ENCODE data around the gene NR2E3.

The NR2E3 gene

DNA sequence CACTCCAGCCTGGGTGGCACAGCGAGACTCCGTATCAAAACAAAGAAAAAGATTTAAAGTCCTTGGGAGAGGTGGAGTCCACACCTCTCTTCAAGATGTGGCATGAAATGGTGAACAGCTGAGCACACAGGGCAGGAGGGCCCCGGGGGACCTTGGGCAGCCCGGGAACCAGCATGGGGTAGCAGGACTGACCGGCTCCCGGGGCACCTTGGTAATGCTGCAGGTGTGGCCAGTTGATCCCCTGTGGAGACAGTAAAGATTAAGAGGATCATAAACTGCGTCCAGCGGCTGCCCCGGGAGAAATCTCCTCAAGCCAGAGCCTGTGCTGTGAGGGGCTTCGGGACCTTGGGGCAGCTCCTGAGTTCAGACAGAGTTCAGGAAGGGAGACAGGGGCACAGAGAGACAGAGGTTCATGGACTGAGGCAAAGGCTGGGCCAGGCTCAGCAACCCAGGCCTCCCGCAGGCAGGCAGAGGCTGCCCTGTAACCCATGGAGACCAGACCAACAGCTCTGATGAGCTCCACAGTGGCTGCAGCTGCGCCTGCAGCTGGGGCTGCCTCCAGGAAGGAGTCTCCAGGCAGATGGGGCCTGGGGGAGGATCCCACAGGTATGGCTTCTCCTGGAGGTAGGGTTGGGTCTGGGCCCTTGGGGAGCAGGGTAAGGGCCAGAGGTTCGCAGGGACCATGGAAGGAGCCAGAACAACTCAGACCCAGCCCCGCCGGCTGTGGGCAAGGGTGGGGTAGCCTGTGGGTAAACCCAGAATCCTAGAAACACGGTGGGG lies at the start of gene NR2E3:
TSS of gene NR2E3 (plus strand) at position 299 of the 780 bp plus-strand sequence. CDS start at position 489, 190 bp downstream.
- no peak for DNase-seq

DNA sequence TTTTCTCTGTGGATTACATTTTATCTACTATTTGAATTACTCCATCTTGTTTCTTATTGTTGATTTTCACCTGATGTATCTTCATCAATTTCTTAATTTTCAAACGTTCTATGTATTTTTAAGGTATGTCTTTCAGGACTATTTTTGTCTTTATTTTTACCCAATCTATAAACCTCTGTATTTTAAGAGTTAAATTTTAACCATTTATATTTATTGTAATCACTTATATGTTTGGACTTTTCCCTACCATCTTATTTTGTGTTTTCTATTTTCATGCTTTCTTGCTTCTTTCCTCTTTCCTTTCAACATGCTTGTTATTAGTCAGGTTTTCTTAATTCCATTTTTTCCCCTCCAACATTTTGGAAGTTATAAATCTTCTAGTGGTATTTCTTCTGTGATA lies 49.5 kb upstream of the NR2E3 start:
- DNase-seq: no peak

GRCh38 chr15:71761649-71762048 lies 48.7 kb upstream of the NR2E3 start:
- DNase-seq: no peak

DNA sequence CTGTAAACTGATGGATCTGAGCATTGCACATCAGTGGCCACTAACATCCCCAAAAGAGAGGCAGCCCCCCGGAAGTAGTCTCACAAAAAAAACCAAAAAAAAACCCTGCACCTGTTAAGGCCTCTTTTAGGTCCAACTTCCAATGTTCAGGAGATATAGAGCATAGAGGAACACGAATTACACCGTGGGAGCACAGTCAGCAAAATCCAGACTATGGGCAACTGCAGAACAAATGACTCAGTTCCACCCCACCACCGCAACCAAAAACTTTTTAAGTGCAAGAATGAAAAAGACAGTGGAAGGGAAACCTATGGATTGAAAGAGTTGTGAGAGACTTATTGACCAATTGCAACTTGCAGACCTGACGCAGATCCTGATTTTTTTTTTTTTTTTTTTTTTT lies 42.2 kb upstream of the NR2E3 start:
- no peak for DNase-seq

DNA sequence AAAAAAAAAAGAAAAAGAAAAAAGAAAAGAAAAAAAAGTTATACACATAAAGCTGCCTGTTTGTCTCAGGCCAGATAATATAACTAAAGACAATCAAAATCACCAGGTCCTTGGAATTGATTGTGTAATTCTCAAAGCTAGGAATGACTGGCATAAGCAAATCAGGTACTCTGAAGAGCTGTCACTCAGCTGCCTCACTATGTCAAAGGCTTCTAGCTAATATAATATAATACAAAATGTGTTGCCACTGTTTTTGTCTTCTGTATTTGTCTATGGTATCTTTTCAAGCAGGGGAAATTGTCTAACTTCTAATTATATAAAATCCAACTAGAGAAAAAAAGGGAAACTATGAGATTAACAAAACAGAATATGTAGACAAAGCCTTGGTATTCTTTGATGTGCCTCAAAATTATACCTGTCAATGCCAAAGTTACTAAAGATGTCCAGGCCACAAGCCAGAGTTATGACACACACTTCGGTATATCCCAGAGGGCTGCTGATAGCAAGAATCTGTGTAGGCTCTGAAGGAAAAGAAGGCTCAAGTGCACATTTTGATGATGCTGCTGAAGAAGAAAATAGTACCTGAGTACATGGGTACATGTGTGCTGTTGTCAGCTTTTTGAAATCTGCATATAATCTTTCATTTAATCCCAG lies 37.0 kb upstream of the NR2E3 start:
- no peak for DNase-seq

DNA sequence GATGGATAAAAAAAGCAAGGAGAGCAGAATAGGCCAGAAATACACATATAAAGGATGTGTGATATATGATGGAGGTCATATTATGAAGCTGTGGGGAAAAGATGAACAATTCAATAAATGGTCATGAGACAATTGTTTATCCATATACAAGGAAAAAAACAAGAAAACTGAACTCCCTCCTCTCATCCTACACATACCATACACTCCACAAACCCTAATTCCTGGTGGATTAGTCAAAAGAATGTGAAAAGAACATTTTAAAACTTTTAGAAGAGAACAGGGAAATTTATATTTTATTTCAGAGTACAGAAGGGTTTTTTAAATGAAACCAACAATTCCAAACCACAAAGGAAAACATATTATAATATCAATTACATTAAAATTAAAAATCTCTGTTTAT lies 34.5 kb upstream of the NR2E3 start:
- no peak for DNase-seq

DNA sequence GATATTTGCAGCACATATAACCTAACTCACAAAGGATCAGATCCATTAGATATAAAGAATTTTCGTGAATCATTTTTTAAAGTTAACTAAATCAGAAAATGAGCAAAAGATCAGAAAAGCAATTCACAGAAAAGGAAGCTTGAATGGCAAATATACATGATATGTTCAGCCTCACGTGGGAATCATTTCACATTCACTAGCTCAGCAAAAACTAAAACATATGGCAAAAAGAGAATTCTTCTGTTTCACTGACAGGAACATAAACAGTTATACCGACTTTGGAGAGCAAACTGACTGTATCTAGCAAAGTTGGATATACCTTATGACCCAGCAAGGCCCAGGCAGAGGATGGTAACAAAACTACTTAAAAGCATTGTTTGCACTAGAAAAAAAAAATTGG lies 34.0 kb upstream of the NR2E3 start:
- no peak for DNase-seq

DNA sequence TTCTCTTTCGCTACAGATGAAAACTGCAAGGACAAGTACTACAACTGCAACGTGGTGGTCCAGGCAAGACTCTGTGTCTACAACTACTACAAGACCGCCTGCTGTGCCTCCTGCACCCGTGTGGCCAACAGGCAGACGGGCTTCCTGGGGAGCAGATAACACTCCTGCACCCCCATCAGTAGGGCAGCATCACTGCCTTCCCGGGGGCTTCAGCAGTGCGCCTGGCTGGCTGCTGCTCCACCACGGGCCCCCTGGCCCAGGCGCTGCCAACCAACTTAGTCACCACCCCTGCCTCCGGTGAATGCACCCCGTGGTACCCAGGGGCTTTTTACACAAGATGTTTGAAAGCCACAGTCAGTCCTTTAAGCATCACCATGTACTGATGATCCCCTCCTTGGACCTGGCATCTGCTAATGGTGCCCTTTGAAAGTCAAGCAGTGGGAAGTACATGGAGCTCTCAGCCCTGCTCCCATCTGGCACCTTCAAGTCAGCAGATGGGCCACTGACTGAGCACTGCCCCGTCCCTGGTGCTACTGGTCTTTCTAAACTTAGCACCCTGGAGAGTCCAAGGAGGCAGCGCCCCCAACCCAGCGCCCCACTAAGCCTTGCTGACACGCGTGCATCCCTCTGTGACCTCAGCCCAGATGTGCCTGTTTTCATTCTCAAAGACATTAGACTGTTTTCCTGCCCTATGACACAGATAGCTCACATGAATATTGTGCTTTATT lies 33.0 kb upstream of the NR2E3 start:
- DNase-seq: no peak

DNA sequence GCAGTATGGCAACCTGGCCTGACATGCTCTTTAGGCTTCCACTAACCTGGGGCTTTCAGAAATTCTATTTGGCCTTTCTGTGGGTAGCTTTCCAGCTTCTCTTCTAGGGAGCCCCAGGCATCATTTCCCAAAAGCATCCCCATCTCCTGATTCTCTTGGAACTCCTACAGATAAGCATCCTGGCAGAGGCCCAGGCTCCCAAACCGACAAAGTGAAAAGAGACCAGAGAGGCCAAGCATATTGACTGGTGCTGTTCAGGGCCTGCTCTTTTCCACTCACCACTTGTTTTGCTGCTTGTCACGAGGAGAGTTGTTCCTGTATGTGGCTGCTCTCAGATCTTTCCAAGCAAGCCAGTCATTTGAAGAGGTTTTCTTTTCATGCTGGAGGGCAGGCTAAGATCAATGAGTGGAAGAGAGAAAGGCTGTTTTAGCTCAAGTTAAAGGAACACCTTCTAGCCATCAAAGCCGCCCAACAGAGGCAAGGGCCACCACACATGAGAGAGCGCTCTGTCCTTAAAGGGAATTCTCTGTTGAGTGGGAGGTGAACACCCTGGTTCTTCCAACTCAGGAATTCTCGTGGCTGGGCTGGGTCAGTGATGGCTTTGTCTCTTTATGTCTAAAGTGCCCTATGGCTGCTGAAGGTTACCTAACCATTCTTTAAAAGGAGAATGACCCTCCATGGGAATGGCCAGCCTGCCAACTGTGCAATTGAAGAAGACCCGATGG lies 31.1 kb upstream of the NR2E3 start:
- DNase-seq: no peak

DNA sequence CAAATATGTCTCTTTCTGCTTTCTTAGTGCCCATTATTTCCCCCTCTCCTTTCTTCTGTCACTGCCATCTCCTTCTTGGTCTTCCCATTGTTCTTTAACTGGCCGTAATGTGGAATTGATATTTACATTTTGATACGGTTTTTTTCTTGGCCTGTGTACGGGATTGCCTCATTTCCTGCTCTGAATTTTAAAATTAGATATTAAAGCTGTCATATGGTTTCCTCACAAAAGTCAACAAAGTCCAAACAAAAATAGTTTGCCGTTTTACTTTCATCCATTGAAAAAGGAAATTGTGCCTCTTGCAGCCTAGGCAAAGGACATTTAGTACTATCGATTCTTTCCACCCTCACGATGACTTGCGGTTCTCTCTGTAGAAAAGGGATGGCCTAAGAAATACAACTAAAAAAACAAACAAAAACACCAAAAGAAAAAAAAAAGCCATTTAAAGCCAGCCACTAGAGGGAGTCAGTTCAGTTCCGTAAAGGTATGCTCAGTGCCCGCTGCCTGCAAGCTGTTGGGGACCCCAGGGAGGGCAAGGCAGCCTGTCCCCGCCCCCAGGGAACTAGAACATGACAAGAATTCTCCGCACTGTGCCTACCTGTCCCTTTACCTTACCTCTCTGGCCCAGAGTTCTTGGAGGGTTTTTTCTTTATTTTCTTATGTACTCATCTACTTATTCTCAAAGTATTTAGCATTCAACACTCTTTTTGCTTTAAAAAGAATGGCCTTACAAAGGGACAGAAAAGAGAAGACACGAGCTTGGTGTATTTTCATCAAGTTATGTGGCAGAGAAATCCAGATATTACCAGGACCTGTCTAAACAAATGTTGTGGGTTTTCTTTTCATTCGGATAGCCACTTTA lies 30.0 kb upstream of the NR2E3 start:
- no peak for DNase-seq

- DNase-seq: no peak
These were observed 29.0 kb upstream of the NR2E3 start for GRCh38 chr15:71781179-71781964.

- no peak for DNase-seq
These were observed 28.4 kb upstream of the NR2E3 start for GRCh38 chr15:71781965-71782265.

DNA sequence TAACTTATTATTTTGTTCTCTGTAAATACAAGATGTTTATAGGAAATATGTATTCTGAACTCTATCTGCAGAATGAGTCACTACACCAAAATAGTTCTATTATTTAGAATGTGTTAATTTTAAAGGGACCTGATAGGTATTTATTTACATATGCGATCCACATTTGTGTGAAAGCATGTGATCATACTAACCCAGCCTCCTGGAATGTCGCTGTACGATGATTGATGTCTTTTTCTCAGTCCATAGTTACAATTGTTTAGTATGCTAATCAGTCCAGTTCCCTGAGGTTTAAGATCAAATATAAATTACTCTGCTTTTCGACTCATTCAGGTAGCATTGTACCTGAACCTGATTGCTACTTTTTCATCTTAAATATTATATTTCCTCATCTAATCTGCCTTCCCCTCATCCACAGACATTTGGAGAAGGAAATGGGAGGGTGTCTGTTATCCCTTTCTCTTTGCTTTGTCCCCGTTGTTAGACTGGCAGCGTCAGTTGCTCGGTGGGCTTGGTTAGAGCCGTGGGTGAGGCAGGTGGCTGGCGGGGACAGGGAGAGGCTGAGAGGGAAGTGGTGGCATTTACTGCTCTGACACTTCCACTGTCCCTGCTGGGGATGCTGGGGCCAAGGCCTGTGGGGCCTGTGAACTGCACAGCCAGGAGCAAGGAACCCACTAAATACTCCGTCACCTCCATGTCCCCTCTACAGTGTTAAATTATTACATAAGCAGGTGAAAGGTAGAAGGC lies 27.8 kb upstream of the NR2E3 start:
- no peak for DNase-seq

- DNase-seq: no peak
These were observed 25.6 kb upstream of the NR2E3 start for GRCh38 chr15:71784719-71785118.

DNA sequence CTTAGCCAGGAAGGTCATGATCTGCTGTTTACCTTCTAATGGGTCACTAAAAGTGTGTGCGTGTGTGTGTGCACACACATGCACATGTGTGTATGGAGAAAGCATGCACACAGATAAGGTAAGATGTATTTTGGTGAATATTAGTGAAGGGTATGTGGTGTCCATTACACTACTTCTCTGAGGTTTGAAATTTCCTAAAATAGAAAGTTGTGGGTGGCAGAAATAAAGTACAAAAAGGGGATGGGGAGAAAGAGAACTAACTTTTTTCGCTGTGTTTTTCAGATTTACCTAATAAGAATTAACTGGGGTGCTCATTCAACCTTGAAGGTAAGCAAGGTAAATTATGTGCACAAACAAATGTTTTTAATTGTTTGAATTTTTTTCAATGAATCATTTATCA lies 24.4 kb upstream of the NR2E3 start:
- DNase-seq: no peak

DNA sequence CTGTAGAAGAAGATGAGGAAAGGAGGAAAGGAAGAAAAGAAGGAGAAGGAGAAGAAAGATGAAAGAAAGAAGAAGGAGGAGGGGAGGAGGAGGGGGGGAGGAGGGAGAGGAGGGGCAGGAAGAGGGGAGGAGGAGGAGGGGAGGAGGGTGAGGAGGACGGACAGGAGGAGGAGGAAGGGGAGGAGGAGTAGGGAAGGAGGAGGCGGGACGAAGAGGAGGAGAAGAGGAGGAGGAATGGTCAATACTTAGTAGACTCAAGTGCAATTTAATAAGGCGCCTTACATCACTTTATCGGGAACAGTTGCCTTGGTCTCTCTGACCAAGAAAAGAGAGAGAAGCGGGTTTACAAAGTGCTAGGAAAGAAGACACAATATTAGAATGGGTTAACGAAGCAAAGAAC lies 23.7 kb upstream of the NR2E3 start:
- no peak for DNase-seq

DNA sequence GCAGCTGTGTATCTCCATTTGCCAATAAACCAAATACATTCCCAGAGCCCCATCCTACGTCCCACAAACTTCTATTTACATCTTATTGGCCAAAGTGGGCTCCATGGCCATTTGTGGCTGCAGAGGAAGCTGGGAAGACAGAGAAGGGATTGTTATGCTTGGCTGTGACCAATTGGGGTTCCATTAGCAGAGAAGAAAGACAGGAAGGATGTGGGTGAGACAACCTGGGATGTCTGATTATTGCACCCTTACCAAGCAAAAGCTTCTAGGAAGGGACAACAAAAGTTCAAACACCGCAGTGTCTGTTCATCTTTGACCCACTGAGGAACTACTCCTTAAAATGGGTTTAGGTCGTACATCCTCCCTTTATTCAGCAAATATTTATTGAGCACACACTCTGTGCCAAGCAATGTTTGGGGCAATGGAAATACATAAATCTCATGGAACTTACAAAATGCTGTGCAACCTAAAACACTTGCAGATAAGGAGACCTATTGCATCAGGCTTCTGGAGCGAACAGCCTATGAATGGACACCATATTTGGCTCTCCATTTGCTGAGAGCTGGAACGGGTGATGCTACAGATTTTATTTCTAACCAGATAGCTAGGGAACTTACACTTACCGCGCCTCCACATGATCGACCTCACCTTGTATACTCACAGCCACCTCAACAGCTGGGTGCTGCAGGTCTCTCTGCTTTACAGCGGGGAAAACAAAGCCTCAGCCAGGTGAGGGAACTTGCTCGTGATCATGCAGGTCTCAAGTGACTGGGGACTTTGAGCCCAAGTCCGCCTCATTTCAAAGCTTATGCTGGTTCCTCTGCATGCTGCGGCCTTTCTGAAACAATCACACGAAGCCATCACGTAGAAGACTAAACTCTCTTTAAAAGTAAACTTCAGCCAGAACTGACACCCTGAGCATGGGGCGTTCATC lies 21.4 kb upstream of the NR2E3 start:
- DNase-seq: no peak

- DNase-seq: no peak
These were observed 20.7 kb upstream of the NR2E3 start for GRCh38 chr15:71789616-71790015.

DNA sequence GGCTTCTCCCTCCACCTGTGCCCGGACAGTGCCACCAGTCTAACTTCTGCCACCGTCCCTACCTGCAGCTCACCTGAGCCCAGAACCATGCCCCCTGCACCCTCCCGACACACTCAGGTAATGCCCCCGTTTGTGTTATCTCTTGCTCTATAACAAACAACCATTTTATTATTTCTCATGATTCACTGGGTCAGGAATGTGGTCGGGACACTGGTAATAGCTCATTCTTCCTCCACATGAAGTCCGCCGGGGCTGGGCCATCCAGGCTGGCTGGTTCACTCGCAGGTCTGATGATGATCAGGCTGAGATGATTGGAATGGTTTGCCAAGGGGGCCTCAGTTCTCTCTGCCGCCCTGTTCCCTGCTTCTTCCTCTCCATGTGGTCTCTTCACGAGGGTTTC lies 20.3 kb upstream of the NR2E3 start:
- DNase-seq: no peak

DNA sequence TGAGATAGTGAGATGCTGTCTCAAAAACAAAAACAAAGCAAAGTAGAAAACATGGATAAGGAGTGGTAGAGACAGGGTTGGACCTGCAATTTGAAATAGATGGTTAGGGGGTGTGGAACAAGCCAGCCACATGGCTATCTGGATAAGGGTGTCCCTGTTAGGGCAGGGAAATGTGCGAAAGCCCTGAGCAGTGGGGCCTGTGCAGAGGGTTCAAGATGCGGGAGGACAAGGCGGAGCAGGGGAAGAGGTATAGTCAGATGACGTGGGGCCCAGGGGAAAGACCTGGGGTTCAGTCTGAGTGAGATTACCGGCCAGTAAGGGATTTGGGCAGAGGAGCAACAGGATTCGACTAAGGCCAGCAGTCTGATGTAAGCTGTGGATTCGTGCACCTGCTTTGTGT lies 18.4 kb upstream of the NR2E3 start:
- DNase-seq: no peak

Measured in DMS79 (cell line).